BE2C (cell line): Measurements from ENCODE around the gene CHRNA4.

Experiments used
- DNase-seq: peaks from one replicate; pipeline ENCODE4 v3.0.0-alpha.2; 2020
- H3K27me3 ChIP-seq: fragments of 250-450 bp; sonication (Bioruptor Pico); 2 replicates; pipeline ENCODE4 v1.5.1; 2020; ENCODE audit warnings: mild to moderate bottlenecking
- H3K36me3 ChIP-seq: fragments of 250-450 bp; sonication (Bioruptor Pico); 2 replicates; pipeline ENCODE4 v1.5.1; 2020; ENCODE audit warnings: mild to moderate bottlenecking
- H3K4me1 ChIP-seq: fragments of 250-450 bp; sonication (Bioruptor Pico); 2 replicates; pipeline ENCODE4 v1.5.1; 2020
- H3K4me3 ChIP-seq: 2 replicates; pipeline ENCODE4 v1.5.1; 2011; ENCODE audit warnings: low read depth, low read length
- H3K9me3 ChIP-seq: fragments of 250-450 bp; sonication (Bioruptor Pico); 2 replicates; pipeline ENCODE4 v1.5.1; 2020
- TF ChIP-seq, protein P1 (sequence below): IDR thresholded peaks from 2 replicates; pipeline ENCODE4 v1.5.1; 2012; ENCODE audit warnings: mild to moderate bottlenecking, low read depth, low read length

Gene CHRNA4

DNA sequence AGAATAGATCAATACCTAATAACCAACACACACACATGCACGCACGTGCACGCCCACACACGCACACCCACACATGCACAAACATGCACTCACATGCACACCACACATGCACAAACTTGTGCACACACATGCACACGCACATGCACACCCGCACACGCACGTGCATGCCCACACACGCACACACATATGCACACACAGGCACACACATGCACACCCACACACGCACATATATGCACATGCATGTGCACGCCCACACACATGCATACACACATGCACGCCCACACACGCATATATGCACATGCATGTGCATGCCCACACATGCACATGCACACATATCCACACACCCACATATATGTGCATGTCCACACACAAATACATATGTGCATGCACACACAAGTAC lies 26.2 kb upstream of the CHRNA4 start:
- H3K27me3 ChIP-seq = peaks cover 25% of the 10 kb centered on the region
- no peak for DNase-seq
- no peak overlapping the region for H3K4me3 ChIP-seq
- H3K36me3 ChIP-seq = no peaks in the 10 kb centered on the region
- TF ChIP-seq, protein P1, sequence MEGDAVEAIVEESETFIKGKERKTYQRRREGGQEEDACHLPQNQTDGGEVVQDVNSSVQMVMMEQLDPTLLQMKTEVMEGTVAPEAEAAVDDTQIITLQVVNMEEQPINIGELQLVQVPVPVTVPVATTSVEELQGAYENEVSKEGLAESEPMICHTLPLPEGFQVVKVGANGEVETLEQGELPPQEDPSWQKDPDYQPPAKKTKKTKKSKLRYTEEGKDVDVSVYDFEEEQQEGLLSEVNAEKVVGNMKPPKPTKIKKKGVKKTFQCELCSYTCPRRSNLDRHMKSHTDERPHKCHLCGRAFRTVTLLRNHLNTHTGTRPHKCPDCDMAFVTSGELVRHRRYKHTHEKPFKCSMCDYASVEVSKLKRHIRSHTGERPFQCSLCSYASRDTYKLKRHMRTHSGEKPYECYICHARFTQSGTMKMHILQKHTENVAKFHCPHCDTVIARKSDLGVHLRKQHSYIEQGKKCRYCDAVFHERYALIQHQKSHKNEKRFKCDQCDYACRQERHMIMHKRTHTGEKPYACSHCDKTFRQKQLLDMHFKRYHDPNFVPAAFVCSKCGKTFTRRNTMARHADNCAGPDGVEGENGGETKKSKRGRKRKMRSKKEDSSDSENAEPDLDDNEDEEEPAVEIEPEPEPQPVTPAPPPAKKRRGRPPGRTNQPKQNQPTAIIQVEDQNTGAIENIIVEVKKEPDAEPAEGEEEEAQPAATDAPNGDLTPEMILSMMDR = no peak
- no peaks in the 10 kb centered on the region for H3K4me1 ChIP-seq
- H3K9me3 ChIP-seq = no peaks in the 10 kb centered on the region

DNA sequence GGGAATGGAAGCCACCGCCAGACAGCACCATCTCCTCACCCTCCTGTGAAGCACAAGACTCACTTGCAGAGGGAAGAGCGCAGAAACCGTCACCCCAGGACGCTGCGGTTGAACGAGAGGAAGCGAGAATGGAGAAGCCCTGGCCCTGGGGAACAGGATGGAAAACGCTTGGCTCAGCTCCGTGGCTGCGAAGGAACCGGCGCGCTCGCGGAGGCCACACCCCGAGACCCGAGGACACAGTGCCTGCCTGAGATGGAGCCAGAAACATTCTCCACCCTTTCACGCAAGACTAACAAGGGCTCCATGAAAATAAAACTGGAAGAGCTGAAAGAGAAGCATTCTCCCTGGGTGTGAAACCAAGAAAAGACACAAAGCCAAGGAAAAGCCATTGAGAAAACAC lies 25.3 kb upstream of the CHRNA4 start:
- TF ChIP-seq, protein P1 = no peak
- Histone ChIP-seq H3K36me3 (no peaks in the 10 kb centered on the region), H3K27me3 (peaks cover 23% of the 10 kb centered on the region), H3K9me3 (no peaks in the 10 kb centered on the region), H3K4me1 (no peaks in the 10 kb centered on the region), H3K4me3 (no peak overlapping the region)
- DNase-seq = no peak

DNA sequence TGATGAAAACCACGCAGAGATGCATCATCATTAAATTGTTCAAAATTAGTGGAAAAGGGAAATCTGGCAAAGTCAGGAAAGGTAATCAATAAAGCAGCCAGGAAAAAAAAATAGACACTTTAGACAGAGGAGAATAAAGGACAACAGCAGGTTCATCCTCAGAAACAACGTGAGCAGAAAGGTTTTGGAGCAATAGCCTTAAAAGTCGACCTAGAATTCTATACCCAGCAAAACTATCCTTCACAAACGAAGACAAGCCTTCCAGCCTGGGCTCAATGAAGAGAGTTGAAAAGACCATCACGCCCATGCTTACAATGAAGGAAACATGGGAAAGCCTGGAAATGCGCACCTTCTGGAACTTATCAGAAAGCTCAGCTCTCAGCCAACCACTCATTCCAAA lies 24.7 kb upstream of the CHRNA4 start:
- no peaks in the 10 kb centered on the region for H3K4me1 ChIP-seq
- no peak overlapping the region for H3K4me3 ChIP-seq
- H3K9me3 ChIP-seq = no peaks in the 10 kb centered on the region
- TF ChIP-seq, protein P1 = no peak
- H3K27me3 ChIP-seq = peaks cover 16% of the 10 kb centered on the region
- no peaks in the 10 kb centered on the region for H3K36me3 ChIP-seq
- DNase-seq = no peak

DNA sequence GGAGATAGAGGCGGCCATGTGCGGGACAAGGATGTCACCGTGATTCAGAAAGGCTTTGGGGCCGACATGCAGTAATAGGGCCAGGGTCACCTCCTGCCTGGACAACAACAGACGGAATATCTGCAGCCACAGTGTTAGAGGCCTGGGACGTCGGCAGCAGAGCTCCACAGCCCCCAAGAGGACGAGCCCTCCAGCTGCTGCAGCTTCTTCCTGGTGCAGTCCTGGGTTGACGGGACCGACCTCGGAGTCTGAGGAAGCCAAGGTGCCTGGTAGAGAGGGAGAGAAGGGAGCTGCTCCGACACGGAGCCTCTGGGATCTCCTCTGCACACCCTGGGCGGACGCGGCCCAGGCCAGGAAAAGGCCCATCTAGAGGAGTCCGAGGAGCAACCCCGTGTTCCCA lies 23.2 kb upstream of the CHRNA4 start:
- H3K4me3 ChIP-seq = no peak overlapping the region
- TF ChIP-seq, protein P1 = no peak

DNA sequence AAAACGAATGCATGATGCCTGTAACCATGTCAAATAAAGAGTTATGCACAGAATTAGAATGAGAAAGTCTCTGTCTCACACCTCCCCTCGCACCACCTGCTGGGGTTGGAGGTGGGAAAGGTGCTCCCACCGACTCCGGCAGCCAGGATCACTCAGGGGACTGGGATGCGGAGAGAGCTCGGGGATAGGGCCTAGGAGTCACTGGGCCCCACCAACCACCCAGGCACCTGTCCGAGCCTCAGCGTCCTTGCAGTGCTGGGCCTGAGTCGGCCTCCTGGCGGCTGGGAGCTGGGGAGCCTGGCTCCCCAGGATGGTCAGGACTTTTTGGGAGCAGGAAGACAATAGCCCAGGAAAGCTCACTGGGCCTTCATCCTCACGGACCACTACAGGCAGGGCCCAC lies 22.4 kb upstream of the CHRNA4 start:
- no peak for DNase-seq
- Histone ChIP-seq H3K36me3 (no peaks in the 10 kb centered on the region), H3K27me3 (peaks cover 14% of the 10 kb centered on the region), H3K4me3 (no peak overlapping the region), H3K4me1 (no peaks in the 10 kb centered on the region), H3K9me3 (no peaks in the 10 kb centered on the region)
- TF ChIP-seq, protein P1 = no peak

More for the DNA sequence above, 23.2 kb upstream of the CHRNA4 start:
- H3K36me3 ChIP-seq = no peaks in the 10 kb centered on the region
- DNase-seq = no peak
- no peaks in the 10 kb centered on the region for H3K4me1 ChIP-seq
- no peaks in the 10 kb centered on the region for H3K9me3 ChIP-seq
- H3K27me3 ChIP-seq = peaks cover 14% of the 10 kb centered on the region

DNA sequence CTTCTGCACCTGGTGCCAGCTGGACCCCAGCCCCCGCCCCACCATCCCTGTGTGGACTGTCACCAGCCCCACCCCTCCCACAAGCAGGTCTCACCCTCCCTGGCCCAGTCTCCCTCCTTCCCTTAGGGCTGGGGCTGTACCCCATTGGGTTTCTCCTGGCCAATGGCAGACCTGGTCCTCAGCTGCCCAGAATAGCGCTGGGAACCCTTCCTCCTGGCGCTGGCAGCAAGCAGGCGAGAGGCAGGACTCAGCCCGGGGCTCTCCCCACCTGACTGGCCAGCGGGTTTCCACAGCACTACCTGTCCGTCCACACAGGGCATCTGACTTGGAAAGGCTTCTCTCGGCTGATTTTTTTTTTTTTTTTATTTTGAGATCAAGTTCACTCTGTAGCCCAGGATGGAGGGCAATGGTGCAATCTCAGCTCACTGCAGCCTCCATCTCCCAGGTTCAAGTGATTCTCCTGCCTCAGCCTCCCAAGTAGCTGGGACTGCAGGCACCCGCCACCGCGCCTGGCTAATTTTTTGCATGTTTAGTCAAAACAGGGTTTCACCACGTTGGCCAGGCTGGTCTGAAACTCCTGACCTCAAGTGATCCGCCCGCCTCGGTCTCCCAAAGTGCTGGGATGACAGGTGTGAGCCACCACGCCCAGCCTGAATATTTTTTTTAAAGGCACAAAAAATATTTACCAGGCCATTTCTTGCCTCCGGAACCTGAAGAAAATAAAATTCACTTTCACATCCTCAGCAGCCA lies 21.6 kb upstream of the CHRNA4 start:
- Histone ChIP-seq H3K27me3 (peaks cover 14% of the 10 kb centered on the region), H3K4me3 (no peak overlapping the region), H3K4me1 (no peaks in the 10 kb centered on the region), H3K36me3 (no peaks in the 10 kb centered on the region), H3K9me3 (no peaks in the 10 kb centered on the region)
- TF ChIP-seq, protein P1 = no peak
- DNase-seq = no peak
